ENCODE results near the gene PRKCQ.

GRCh38 chr10:6407034-6407721, 172.9 kb downstream of the PRKCQ start:
- no peak for TF ChIP-seq POLR2A (IDR thresholded peaks at IDR 0.05; ENCODE audit: extremely low read depth, insufficient read length)
- TF ChIP-seq, protein P1, sequence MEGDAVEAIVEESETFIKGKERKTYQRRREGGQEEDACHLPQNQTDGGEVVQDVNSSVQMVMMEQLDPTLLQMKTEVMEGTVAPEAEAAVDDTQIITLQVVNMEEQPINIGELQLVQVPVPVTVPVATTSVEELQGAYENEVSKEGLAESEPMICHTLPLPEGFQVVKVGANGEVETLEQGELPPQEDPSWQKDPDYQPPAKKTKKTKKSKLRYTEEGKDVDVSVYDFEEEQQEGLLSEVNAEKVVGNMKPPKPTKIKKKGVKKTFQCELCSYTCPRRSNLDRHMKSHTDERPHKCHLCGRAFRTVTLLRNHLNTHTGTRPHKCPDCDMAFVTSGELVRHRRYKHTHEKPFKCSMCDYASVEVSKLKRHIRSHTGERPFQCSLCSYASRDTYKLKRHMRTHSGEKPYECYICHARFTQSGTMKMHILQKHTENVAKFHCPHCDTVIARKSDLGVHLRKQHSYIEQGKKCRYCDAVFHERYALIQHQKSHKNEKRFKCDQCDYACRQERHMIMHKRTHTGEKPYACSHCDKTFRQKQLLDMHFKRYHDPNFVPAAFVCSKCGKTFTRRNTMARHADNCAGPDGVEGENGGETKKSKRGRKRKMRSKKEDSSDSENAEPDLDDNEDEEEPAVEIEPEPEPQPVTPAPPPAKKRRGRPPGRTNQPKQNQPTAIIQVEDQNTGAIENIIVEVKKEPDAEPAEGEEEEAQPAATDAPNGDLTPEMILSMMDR (IDR thresholded peaks at IDR 0.05; ENCODE audit: low read depth, low read length), result no peak
- TF ChIP-seq MYC (IDR thresholded peaks at IDR 0.05; ENCODE audit: low read depth, low read length), result no peak
- no peak for TF ChIP-seq MAX (IDR thresholded peaks at IDR 0.05; ENCODE audit: low read depth, low read length)
